ENCODE measurements around the gene RPH3AL.

The RPH3AL gene

GRCh38 chr17:353213-353837 lies 718 bp upstream of the RPH3AL start:
- DNase-seq (ENCODE audit: low spot score): no peak

GRCh38 chr17:351875-352420 lies 659 bp downstream of the RPH3AL start:
- DNase-seq (ENCODE audit: low spot score): no peak

DNA sequence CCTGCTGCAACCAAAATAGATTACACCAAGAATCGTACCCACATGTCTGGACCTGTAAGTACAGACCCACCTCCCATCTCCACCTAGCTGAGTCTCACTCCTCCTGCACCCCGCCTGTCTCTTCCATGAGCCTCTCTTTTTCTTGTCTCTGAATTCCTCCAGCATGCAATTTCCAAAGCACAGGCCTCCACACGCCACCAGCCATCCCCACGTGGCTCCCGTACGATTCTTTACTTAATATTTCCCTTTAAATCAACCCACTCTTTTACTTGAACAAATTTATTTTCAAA lies 1.2 kb downstream of the RPH3AL start:
- no peak for DNase-seq (ENCODE audit: low spot score)

GRCh38 chr17:350706-351448 lies 1.7 kb downstream of the RPH3AL start:
- no peak for DNase-seq (ENCODE audit: low spot score)

DNA sequence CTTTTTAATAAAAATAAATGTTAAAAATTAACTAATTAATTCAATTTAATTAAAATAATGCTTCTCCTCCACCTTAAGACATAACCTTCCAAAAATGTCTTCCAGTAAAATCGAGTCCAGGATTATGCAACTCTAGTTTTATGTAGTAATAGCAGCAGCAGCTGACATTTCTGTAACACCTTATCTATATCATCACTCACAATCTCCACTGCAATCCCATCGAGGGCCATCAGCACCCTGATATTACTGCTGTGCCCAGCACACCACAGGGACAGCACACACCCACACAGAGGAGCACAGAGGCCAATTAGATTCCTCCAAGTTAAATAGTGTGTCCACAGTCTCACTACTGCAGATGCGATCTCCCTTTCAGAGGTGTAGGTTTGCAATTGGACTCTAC lies 2.9 kb downstream of the RPH3AL start:
- DNase-seq (ENCODE audit: low spot score): no peak

DNA sequence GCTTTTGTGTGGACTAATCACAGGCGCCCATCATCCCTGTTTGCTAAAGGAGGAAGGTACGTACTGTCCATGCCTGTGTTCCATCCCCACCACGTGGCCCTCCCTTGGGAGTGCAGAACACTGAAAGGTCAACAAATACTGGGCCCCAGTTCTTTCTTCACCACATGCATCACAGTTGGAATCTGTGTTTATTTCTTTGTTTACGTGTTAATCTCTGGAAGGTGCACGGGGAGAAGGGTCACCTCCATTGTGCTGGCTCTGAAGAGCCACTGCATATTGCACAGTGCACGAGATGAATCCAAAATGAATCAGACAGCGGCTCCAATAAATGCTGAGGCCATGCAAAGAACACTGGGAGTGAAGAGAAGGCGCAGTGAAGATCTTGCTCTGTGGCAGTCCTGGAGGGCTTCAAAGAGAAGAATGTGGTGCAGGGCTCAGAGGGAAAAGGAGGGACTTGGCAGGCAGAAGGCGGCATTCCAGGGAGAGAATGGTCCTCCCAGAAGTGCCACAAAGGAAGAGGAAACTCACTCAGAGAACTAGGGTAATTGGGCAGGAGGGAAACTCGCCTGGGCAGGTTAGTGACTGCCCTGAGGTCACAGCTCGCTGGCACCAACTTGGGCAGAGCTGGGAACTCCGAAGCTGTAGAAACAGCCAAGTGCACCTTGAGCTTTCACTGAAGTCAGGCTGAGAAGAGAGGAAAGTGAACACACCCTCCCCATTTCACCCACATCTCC lies 3.7 kb downstream of the RPH3AL start:
- no peak for DNase-seq (ENCODE audit: low spot score)

DNA sequence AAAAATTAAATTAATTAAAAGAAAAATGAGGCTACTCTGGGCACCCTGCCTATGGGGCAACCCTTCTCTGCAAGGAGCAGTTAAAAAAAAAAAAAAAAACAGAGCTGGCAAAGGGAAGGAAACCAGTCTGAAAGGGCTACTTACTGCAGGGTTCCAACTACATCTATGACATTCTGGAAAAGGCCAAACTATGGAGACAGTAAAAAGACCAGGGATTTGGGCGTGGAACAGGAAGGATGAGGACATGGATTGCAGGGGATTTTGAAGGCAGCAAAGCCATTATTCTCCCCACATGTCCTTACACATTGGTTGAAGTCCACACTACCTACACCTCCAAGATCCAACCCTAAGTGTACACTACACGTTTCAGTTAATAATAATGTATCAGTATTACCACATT lies 4.6 kb downstream of the RPH3AL start:
- no peak for DNase-seq (ENCODE audit: low spot score)

- no peak for DNase-seq (ENCODE audit: low spot score)
Observed at GRCh38 chr17:347309-347899, 5.2 kb downstream of the RPH3AL start.

DNA sequence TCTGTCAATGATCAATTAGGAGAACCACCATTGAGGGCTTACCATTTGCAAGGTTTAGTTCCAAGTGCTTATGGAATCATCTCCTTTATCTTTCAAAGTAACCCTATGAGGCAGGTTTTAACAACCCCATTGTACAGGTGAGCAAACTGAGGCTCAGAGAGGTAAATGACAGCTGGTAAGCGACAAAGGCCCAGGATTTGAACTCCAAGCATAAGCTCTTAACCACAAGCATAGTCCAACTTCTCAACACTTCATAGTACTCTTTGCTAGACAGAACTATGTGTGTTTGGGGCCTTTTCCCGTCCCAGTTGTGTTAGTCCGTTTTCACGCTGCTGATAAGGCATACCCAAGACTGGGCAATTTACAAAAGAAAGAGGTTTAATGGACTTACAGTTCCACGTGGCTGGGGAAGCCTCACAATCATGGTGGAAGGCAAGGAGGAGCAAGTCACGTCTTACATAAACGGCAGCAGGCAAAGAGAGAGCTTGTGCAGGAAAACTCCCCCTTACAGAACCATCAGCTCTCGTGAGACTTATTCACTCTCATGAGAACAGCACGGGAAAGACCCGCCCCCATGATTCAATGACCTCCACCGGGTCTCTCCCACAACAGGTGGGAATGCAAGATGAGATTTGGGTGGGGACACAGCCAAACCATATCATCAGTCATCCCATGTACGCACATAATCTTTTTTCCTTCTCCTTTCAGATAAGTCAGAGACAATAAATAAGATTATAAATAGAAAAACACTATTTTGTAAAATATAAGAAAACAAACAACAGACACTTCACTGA lies 6.4 kb downstream of the RPH3AL start:
- DNase-seq (ENCODE audit: low spot score): no peak

GRCh38 chr17:345261-345660 lies 7.3 kb downstream of the RPH3AL start:
- DNase-seq (ENCODE audit: low spot score): no peak

DNA sequence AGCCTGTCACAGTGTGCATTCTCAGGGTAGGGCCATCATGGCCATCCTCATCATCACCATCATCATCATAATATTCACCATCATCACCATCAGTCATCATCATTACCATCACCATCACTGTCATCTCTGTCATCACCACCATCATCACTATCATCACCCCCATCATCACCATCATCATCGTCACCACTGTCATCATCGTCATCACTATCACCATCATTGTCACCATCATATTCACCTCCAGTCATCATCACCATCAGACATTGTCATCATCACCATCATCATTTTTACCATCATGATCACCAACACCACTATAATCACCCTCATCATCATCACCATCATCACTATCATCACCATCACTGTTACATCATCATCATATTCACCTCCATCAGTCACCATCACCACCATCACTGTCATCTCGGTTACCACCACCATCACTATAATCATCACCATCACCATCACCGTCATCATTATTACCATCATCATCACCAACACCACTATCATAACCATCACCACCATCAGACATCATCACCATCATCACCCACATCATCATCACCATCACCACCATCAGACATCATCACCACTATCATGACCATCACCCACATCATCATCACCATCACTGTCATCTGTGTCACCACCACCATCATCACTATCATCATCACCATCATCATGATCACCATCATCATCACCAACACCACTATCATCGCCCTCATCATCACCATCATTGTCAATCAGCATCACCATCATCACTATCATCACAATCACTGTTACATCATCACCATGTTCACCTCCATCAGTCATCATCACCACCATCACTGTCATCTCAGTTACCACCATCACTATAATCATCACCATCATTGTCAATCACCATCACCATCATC lies 8.5 kb downstream of the RPH3AL start:
- DNase-seq (ENCODE audit: low spot score): no peak

DNA sequence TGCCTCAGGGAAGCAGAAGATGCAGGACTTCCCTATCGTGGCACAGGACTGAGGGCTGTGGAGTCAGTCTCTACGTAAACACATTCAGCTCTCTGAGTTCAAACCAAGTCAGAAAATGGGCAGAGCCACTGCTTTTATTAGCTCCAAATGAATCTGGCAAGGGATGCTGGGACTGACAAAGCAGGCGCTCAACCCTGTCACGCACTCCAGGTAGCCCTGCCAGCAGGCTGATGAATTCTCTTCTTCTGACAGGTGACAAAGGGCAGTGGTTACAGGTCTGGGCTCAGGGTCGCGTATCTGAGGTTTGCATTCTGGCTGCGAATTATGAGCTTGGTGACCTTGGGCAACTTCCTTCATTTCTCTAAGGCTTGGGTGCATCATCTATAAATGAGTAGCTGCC lies 9.4 kb downstream of the RPH3AL start:
- no peak for DNase-seq (ENCODE audit: low spot score)

DNA sequence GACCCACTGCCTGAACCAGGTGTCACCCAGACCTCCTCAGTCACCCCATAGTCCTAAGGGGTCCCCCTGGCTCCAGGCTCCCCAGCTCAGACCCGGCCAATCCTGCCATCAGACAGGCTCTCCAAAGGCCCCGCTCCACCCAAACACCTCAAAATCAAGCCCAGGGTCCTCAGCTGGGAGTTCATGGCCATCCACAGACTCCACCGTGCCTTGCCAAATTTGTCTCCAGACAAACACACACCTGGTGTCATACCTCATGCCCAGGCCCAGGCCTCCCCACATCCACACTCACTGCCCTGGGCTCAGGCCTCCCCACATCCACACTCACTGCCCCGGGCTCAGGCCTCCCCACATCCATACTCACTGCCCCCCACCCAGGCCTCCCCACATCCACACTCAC lies 12.5 kb downstream of the RPH3AL start:
- DNase-seq (ENCODE audit: low spot score): no peak

GRCh38 chr17:339193-340061 lies 13.2 kb downstream of the RPH3AL start:
- DNase-seq (ENCODE audit: low spot score): no peak

- no peak for DNase-seq (ENCODE audit: low spot score)
Observed at GRCh38 chr17:338442-339192, 14.0 kb downstream of the RPH3AL start.

- no peak for DNase-seq (ENCODE audit: low spot score)
Observed at GRCh38 chr17:337866-338265, 14.7 kb downstream of the RPH3AL start.

DNA sequence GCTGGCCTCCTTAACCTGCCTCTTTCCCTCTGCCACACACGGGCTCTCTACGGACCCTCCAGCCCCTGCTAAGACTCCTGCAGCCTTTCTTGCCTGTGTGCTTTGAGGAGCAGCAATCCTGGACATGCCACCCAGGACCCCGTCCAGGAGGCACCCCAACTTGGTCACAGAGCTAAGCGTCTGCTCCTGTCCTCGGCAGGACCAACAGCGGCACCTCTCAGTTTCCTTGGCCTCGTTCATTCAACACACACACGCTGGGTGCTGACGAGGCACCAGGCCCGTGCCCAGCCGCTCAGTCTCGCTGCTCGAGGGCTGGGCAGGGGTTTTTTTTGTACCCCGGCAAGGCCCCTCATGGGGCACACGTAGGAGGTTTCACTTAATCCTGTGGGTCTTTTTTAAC lies 15.2 kb downstream of the RPH3AL start:
- no peak for DNase-seq (ENCODE audit: low spot score)

GRCh38 chr17:337022-337420 lies 15.6 kb downstream of the RPH3AL start:
- no peak for DNase-seq (ENCODE audit: low spot score)
